Cardiac septum (tissue), 1 donor: ENCODE data around the gene XRCC3. TPM values are rescaled to one million over a fixed set of nuclear protein-coding genes. Genes with fewer than 3 reads are reported as not detected.

Source experiments
- DNase-seq: peaks from one replicate; pipeline ENCODE4 v3.0.0-alpha.2; 2020; ENCODE audit warnings: low spot score
- intact Hi-C: fragments of 100-400 bp; cut with DNase I; formaldehyde crosslinking; loops from one replicate; pipeline ENCODE4 v1.14.0; 2022
- long read RNA-seq: library from polyadenylated mRNA; unstranded; transcript quantifications from one replicate; pipeline ENCODE4 v2.0.0, GENCODE V29; 2021
- total RNA-seq: library from RNA; stranded (reverse); fragmentation: NEBNext Ultra II Directional; extraction: Animal tissue kit (Norgen Biotek cat#: 25700); gene quantifications from one replicate; pipeline ENCODE4 v1.2.1, GENCODE V29; 2021
- donor health status: DM: no; HTN: no; CAD: no.

XRCC3 gene
- total RNA-seq = 3.9 TPM
- long read RNA-seq, partial matches to known transcripts = 3 of 5 reads
- long read RNA-seq, other reads (novel, unspliced or antisense) = 2 of 5 reads

GRCh38 chr14:103715052-103716000, at the start of gene XRCC3, which contains the start of gene ZFYVE21:
XRCC3 (minus strand) TSS chr14:103715451; CDS start chr14:103711087, 4,364 bp downstream.
ZFYVE21 (plus strand) TSS chr14:103715810; CDS start chr14:103715842, 32 bp downstream.
- intact Hi-C loops = loop anchor here (5.0 kb wide), 1 partner anchor 88 kb away; the partner anchor contains the start of gene KLC1
- peak; percentile 99 for DNase-seq

- no peak for DNase-seq
- intact Hi-C loops = no loop called here
Observed at GRCh38 chr14:103763730-103764488, 48.7 kb upstream of the XRCC3 start.

- DNase-seq = no peak
- intact Hi-C loops = no loop called here
Observed at GRCh38 chr14:103762541-103762940, 47.3 kb upstream of the XRCC3 start.

GRCh38 chr14:103762036-103762435, 46.8 kb upstream of the XRCC3 start:
- no peak for DNase-seq
- intact Hi-C loops = no loop called here

GRCh38 chr14:103758059-103758776, 43.0 kb upstream of the XRCC3 start:
- DNase-seq = no peak
- intact Hi-C loops = no loop called here

- intact Hi-C loops = no loop called here
- no peak for DNase-seq
Observed at GRCh38 chr14:103755060-103755459, 39.8 kb upstream of the XRCC3 start.

- intact Hi-C loops = no loop called here
Observed at GRCh38 chr14:103753774-103754173, 38.5 kb upstream of the XRCC3 start.

GRCh38 chr14:103749860-103750259, 34.6 kb upstream of the XRCC3 start:
- intact Hi-C loops = no loop called here
- DNase-seq = no peak

More at GRCh38 chr14:103753774-103754173, 38.5 kb upstream of the XRCC3 start:
- no peak for DNase-seq

GRCh38 chr14:103749452-103749851, 34.2 kb upstream of the XRCC3 start:
- intact Hi-C loops = no loop called here
- no peak for DNase-seq

GRCh38 chr14:103748534-103748857, 33.2 kb upstream of the XRCC3 start:
- DNase-seq = no peak
- intact Hi-C loops = no loop called here

GRCh38 chr14:103746701-103747100, 31.4 kb upstream of the XRCC3 start:
- intact Hi-C loops = no loop called here
- peak; percentile 43 for DNase-seq

- peak; percentile 26 for DNase-seq
- intact Hi-C loops = no loop called here
Observed at GRCh38 chr14:103745424-103745823, 30.2 kb upstream of the XRCC3 start.

GRCh38 chr14:103744621-103745395, 29.6 kb upstream of the XRCC3 start:
- DNase-seq = peak; percentile 59
- intact Hi-C loops = no loop called here

GRCh38 chr14:103743691-103744090, 28.4 kb upstream of the XRCC3 start:
- peak; percentile 75 for DNase-seq
- intact Hi-C loops = no loop called here

GRCh38 chr14:103742499-103743255, 27.4 kb upstream of the XRCC3 start:
- intact Hi-C loops = no loop called here
- DNase-seq = peak; percentile 35

- intact Hi-C loops = no loop called here
- DNase-seq = peak; percentile 50
Observed at GRCh38 chr14:103741876-103742275, 26.6 kb upstream of the XRCC3 start.

- DNase-seq = peak; percentile 55
- intact Hi-C loops = no loop called here
Observed at GRCh38 chr14:103740991-103741689, 25.9 kb upstream of the XRCC3 start.
